Measurements from ENCODE around the gene JDP2.
"Not testable (repeated sequence)": the region's sequence is repeated elsewhere in the genome, so short reads cannot be mapped to it uniquely, and the experiment has no call there.

Gene JDP2

DNA sequence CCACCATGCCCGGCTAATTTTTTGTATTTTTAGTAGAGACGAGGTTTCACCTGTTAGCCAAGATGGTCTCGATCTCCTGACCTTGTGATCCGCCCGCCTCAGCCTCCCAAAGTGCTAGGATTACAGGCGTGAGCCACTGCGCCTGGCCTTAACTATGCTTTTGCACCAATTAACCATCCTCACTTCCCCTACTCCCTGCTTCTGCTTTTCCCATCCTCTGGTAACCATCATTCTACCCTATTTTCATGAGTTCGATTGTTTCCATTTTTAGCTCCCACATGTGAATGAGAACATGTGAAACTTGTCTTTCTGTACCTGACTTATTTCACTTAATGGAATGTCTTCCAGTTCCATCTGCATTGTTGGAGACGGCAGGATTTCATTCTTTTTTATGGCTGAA is 44.6 kb upstream of the JDP2 start:
- H3K4me3 ChIP-seq (ENCODE audit: low read length); H3K36me3 ChIP-seq (ENCODE audit: control insufficient read depth, insufficient read depth, low read length); H3K4me2 ChIP-seq (ENCODE audit: low read length); H2BK120ac ChIP-seq (ENCODE audit: low read depth, low read length); H4K8ac ChIP-seq (ENCODE audit: low read depth, low read length); H4K5ac ChIP-seq (ENCODE audit: low read length); H3K79me2 ChIP-seq (ENCODE audit: control insufficient read depth, insufficient read depth, low read length); H2BK5ac ChIP-seq (ENCODE audit: low read length); H3K23ac ChIP-seq (ENCODE audit: low read length); H3K4me1 ChIP-seq (ENCODE audit: control insufficient read depth, low read depth, low read length); H2BK15ac ChIP-seq (replicated peaks; ENCODE audit: low read depth); DNase-seq; H3K9ac ChIP-seq (ENCODE audit: low read length); H3K4ac ChIP-seq (ENCODE audit: low read depth, low read length); H3K79me1 ChIP-seq (ENCODE audit: low read length); H3K27me3 ChIP-seq (ENCODE audit: insufficient read depth, low read length, poor library complexity); H3K18ac ChIP-seq (ENCODE audit: low read length); H3K56ac ChIP-seq (ENCODE audit: low read length); H2AK5ac ChIP-seq (ENCODE audit: low read length); H3K27ac ChIP-seq (ENCODE audit: low read depth, low read length): not testable (repeated sequence)
- WGBS (ENCODE audit: extremely low coverage, insufficient coverage, low lambda C conversion rate), result no CpG with 5 or more reads among the region's 9 CpGs

DNA sequence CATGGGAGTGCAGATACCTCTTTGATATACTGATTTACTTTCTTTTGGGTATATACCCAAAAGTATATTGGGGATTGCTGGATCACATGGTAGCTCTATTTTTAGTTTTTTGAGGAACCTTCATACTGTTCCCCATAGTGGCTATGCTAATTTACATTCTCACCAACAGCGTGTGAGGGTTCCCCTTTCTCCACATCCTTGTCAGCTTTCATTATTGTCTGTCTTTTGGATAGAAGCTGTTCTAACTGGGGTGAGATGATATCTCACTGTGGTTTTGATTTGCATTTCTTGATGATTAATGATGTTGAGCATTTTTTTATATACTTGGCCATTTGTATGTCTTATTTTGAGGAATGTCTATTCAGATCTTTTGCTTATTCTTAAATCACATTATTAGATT is 44.1 kb upstream of the JDP2 start:
- H3K4me3 ChIP-seq (ENCODE audit: low read length), result no peak overlapping the region
- no peak overlapping the region for H3K9ac ChIP-seq (ENCODE audit: low read length)
- no peak overlapping the region for H3K4ac ChIP-seq (ENCODE audit: low read depth, low read length)
- H2BK15ac ChIP-seq (replicated peaks; ENCODE audit: low read depth), result no peak overlapping the region
- no peak overlapping the region for H2BK5ac ChIP-seq (ENCODE audit: low read length)
- no peak overlapping the region for H2AK5ac ChIP-seq (ENCODE audit: low read length)
- H3K79me1 ChIP-seq (ENCODE audit: low read length), result no peaks in the 10 kb centered on the region
- no peak overlapping the region for H2BK120ac ChIP-seq (ENCODE audit: low read depth, low read length)
- no peak overlapping the region for H3K18ac ChIP-seq (ENCODE audit: low read length)
- no peak overlapping the region for H3K4me2 ChIP-seq (ENCODE audit: low read length)
- H3K4me1 ChIP-seq (ENCODE audit: control insufficient read depth, low read depth, low read length), result no peaks in the 10 kb centered on the region
- H3K27ac ChIP-seq (ENCODE audit: low read depth, low read length), result no peak overlapping the region
- no peaks in the 10 kb centered on the region for H3K36me3 ChIP-seq (ENCODE audit: control insufficient read depth, insufficient read depth, low read length)
- H3K56ac ChIP-seq (ENCODE audit: low read length), result no peak overlapping the region
- no peaks in the 10 kb centered on the region for H3K79me2 ChIP-seq (ENCODE audit: control insufficient read depth, insufficient read depth, low read length)
- no peak overlapping the region for H4K8ac ChIP-seq (ENCODE audit: low read depth, low read length)
- H4K5ac ChIP-seq (ENCODE audit: low read length), result no peak overlapping the region
- no peak overlapping the region for H3K23ac ChIP-seq (ENCODE audit: low read length)
- WGBS (ENCODE audit: extremely low coverage, insufficient coverage, low lambda C conversion rate), result no CpG with 5 or more reads among the region's 1 CpG
- DNase-seq, result no peak
- H3K27me3 ChIP-seq (ENCODE audit: insufficient read depth, low read length, poor library complexity), result no peaks in the 10 kb centered on the region

DNA sequence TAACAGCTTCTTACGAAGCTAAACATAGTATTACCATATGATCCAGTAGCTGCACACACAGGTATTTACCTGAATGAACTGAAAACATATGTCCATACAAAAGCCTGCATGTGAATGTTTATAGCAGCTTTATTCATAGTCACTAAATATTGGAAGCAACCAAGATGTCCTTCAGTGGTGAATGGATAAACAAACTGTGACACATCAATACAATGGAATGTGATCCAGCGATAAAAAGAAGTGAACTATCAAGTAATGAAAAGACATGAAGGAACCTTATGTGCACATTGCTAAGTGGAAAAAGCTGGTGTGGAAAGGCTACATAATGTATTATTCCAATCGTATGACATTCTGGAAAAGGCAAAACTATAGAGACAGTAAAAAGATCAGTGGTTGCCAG is 38.1 kb upstream of the JDP2 start:
- Histone ChIP-seq H3K79me2 (ENCODE audit: control insufficient read depth, insufficient read depth, low read length) (no peaks in the 10 kb centered on the region), H3K56ac (ENCODE audit: low read length) (no peak overlapping the region), H3K4me2 (ENCODE audit: low read length) (no peak overlapping the region), H3K23ac (ENCODE audit: low read length) (no peak overlapping the region), H2BK5ac (ENCODE audit: low read length) (no peak overlapping the region), H3K18ac (ENCODE audit: low read length) (no peak overlapping the region), H3K4ac (ENCODE audit: low read depth, low read length) (no peak overlapping the region), H4K5ac (ENCODE audit: low read length) (no peak overlapping the region), H2BK120ac (ENCODE audit: low read depth, low read length) (no peak overlapping the region), H3K27ac (ENCODE audit: low read depth, low read length) (no peak overlapping the region), H2BK15ac (replicated peaks; ENCODE audit: low read depth) (no peak overlapping the region), H4K8ac (ENCODE audit: low read depth, low read length) (no peak overlapping the region), H3K9ac (ENCODE audit: low read length) (no peak overlapping the region), H3K79me1 (ENCODE audit: low read length) (no peaks in the 10 kb centered on the region), H3K4me1 (ENCODE audit: control insufficient read depth, low read depth, low read length) (no peaks in the 10 kb centered on the region), H3K27me3 (ENCODE audit: insufficient read depth, low read length, poor library complexity) (no peaks in the 10 kb centered on the region), H3K36me3 (ENCODE audit: control insufficient read depth, insufficient read depth, low read length) (no peaks in the 10 kb centered on the region), H3K4me3 (ENCODE audit: low read length) (no peak overlapping the region), H2AK5ac (ENCODE audit: low read length) (no peak overlapping the region)
- no peak for DNase-seq
- no CpG with 5 or more reads among the region's 3 CpGs for WGBS (ENCODE audit: extremely low coverage, insufficient coverage, low lambda C conversion rate)

DNA sequence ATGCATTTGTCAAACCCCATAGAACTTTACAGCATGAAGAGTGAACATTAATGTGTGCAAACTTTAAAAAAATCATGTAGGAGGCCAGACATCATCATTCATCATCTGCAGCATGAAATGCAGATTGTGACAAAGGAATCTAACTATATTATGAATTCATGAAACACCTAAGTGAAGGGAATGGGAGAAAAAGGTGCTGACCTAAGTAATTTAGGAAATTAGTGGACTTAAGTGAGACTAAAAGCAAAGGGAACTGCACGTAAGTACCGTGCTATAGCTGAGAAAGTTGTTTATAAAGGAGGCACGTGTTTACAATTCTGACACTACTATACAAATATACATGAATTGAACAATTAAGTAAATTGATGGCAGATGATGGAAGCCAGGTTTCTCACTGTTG is 37.6 kb upstream of the JDP2 start:
- H3K23ac ChIP-seq (ENCODE audit: low read length), result no peak overlapping the region
- H3K79me1 ChIP-seq (ENCODE audit: low read length), result no peaks in the 10 kb centered on the region
- H3K56ac ChIP-seq (ENCODE audit: low read length), result no peak overlapping the region
- H2BK5ac ChIP-seq (ENCODE audit: low read length), result no peak overlapping the region
- H3K4me1 ChIP-seq (ENCODE audit: control insufficient read depth, low read depth, low read length), result no peaks in the 10 kb centered on the region
- no peak overlapping the region for H3K4ac ChIP-seq (ENCODE audit: low read depth, low read length)
- no peaks in the 10 kb centered on the region for H3K36me3 ChIP-seq (ENCODE audit: control insufficient read depth, insufficient read depth, low read length)
- no CpG with 5 or more reads among the region's 3 CpGs for WGBS (ENCODE audit: extremely low coverage, insufficient coverage, low lambda C conversion rate)
- no peak overlapping the region for H3K4me3 ChIP-seq (ENCODE audit: low read length)
- no peak overlapping the region for H3K18ac ChIP-seq (ENCODE audit: low read length)
- no peak overlapping the region for H3K9ac ChIP-seq (ENCODE audit: low read length)
- DNase-seq, result no peak
- no peak overlapping the region for H2AK5ac ChIP-seq (ENCODE audit: low read length)
- H4K8ac ChIP-seq (ENCODE audit: low read depth, low read length), result no peak overlapping the region
- H3K79me2 ChIP-seq (ENCODE audit: control insufficient read depth, insufficient read depth, low read length), result no peaks in the 10 kb centered on the region
- H3K27ac ChIP-seq (ENCODE audit: low read depth, low read length), result no peak overlapping the region
- H2BK15ac ChIP-seq (replicated peaks; ENCODE audit: low read depth), result no peak overlapping the region
- no peak overlapping the region for H2BK120ac ChIP-seq (ENCODE audit: low read depth, low read length)
- no peak overlapping the region for H3K4me2 ChIP-seq (ENCODE audit: low read length)
- H3K27me3 ChIP-seq (ENCODE audit: insufficient read depth, low read length, poor library complexity), result no peaks in the 10 kb centered on the region
- no peak overlapping the region for H4K5ac ChIP-seq (ENCODE audit: low read length)

DNA sequence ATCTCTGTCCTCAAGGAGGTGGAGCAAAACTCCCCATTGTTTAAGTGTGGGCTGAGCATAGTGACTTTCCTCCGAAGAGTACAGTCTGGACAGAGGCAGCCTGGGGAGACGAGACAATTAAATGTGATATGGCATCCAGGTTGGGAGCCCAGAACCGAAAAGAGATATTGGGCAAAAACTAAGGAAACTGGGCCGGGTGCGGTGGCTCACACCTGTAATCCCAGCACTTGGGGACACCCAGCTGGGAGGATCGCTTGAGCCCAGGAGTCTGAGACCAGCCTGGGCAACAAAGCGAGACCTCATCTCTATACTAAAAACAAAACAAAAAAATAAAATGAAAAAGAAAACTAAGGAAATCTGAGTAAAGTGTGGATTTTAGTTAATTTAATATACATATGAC is 35.9 kb upstream of the JDP2 start:
- Histone ChIP-seq H3K56ac (ENCODE audit: low read length) (no peak overlapping the region), H4K5ac (ENCODE audit: low read length) (no peak overlapping the region), H3K4me3 (ENCODE audit: low read length) (no peak overlapping the region), H3K4me1 (ENCODE audit: control insufficient read depth, low read depth, low read length) (no peaks in the 10 kb centered on the region), H3K18ac (ENCODE audit: low read length) (no peak overlapping the region), H2BK120ac (ENCODE audit: low read depth, low read length) (no peak overlapping the region), H3K27me3 (ENCODE audit: insufficient read depth, low read length, poor library complexity) (no peaks in the 10 kb centered on the region), H3K79me1 (ENCODE audit: low read length) (no peaks in the 10 kb centered on the region), H4K8ac (ENCODE audit: low read depth, low read length) (no peak overlapping the region), H2BK15ac (replicated peaks; ENCODE audit: low read depth) (no peak overlapping the region), H3K23ac (ENCODE audit: low read length) (no peak overlapping the region), H3K4ac (ENCODE audit: low read depth, low read length) (no peak overlapping the region), H3K36me3 (ENCODE audit: control insufficient read depth, insufficient read depth, low read length) (no peaks in the 10 kb centered on the region), H2BK5ac (ENCODE audit: low read length) (no peak overlapping the region), H3K4me2 (ENCODE audit: low read length) (no peak overlapping the region), H2AK5ac (ENCODE audit: low read length) (no peak overlapping the region), H3K9ac (ENCODE audit: low read length) (no peak overlapping the region), H3K27ac (ENCODE audit: low read depth, low read length) (no peak overlapping the region), H3K79me2 (ENCODE audit: control insufficient read depth, insufficient read depth, low read length) (no peaks in the 10 kb centered on the region)
- WGBS (ENCODE audit: extremely low coverage, insufficient coverage, low lambda C conversion rate), result no CpG with 5 or more reads among the region's 7 CpGs
- no peak for DNase-seq

DNA sequence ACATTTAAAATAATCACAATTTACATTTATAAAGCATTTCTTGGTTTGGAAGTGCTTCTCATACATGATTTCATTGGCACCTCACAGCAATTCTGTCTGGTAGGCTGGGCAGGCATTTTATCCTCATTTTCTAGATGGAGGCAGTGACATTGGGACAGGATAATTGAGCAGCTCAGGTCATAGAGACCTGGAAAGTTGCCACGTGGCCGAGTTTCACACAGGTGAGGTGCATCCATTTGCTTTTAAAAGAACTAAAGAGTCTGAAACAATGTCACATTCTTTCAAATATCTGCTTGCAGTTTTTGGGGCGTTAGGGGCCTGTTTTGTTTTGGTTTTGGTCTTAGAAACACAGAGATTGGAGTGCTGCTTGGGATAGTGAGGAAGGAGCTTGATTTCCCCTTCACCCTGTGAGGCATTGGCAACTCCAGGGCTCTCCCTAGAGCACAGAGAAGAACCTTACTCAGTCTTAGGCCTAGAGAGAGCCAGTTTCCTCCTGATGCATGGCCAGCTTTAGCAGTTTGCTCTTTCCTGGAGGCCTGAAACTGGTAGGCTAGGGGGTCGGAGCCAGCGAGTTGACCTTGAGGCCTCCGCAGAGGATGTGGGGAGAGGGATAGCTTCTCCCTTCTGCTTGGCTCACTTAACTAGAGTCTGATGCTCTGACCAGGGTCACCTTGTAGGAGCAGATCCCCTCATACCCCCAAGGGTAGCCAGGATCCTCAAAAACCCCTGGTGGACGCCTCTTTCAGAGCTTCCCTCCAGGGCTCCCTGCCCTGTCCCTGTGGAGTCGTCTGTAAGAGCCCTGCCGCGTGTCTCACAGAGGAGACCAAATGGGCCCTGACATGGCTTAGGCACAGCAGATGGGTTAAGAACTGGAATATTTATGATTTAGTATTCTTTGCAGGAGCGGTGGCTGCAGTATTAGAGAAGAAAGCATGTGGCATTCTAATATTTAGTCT is 34.9 kb upstream of the JDP2 start:
- Histone ChIP-seq H3K79me1 (ENCODE audit: low read length) (no peaks in the 10 kb centered on the region), H3K23ac (ENCODE audit: low read length) (no peak overlapping the region), H2BK120ac (ENCODE audit: low read depth, low read length) (no peak overlapping the region), H3K4me2 (ENCODE audit: low read length) (no peak overlapping the region), H2BK15ac (replicated peaks; ENCODE audit: low read depth) (no peak overlapping the region), H3K27me3 (ENCODE audit: insufficient read depth, low read length, poor library complexity) (no peaks in the 10 kb centered on the region), H3K79me2 (ENCODE audit: control insufficient read depth, insufficient read depth, low read length) (no peaks in the 10 kb centered on the region), H3K4me3 (ENCODE audit: low read length) (no peak overlapping the region), H3K36me3 (ENCODE audit: control insufficient read depth, insufficient read depth, low read length) (no peaks in the 10 kb centered on the region), H3K4me1 (ENCODE audit: control insufficient read depth, low read depth, low read length) (no peaks in the 10 kb centered on the region), H2AK5ac (ENCODE audit: low read length) (no peak overlapping the region), H2BK5ac (ENCODE audit: low read length) (no peak overlapping the region), H3K56ac (ENCODE audit: low read length) (no peak overlapping the region), H4K8ac (ENCODE audit: low read depth, low read length) (no peak overlapping the region), H3K4ac (ENCODE audit: low read depth, low read length) (no peak overlapping the region), H3K27ac (ENCODE audit: low read depth, low read length) (no peak overlapping the region), H3K9ac (ENCODE audit: low read length) (no peak overlapping the region), H3K18ac (ENCODE audit: low read length) (no peak overlapping the region), H4K5ac (ENCODE audit: low read length) (no peak overlapping the region)
- no peak for DNase-seq
- WGBS (ENCODE audit: extremely low coverage, insufficient coverage, low lambda C conversion rate), result no CpG with 5 or more reads among the region's 11 CpGs
